ENCODE data around the gene INF2.

The INF2 gene

GRCh38 chr14:104770072-104770579 is 80.7 kb downstream of the INF2 start:
- DNase-seq (ENCODE audit: low read depth in 3 of 3): no peak

GRCh38 chr14:104770851-104771272 is 81.4 kb downstream of the INF2 start:
- no peak for DNase-seq (ENCODE audit: low read depth in 3 of 3)

- DNase-seq (ENCODE audit: low read depth in 3 of 3): no peak
Observed at GRCh38 chr14:104771374-104771773, 82.0 kb downstream of the INF2 start.
